ENCODE results near the gene SLCO3A1.
"Not testable (repeated sequence)": the region's sequence is repeated elsewhere in the genome, so short reads cannot be mapped to it uniquely, and the experiment has no call there.

Gene SLCO3A1

GRCh38 chr15:92162657-92163056 lies 309.1 kb downstream of the SLCO3A1 start:
- no peak for DNase-seq (ENCODE audit: low read depth)

DNA sequence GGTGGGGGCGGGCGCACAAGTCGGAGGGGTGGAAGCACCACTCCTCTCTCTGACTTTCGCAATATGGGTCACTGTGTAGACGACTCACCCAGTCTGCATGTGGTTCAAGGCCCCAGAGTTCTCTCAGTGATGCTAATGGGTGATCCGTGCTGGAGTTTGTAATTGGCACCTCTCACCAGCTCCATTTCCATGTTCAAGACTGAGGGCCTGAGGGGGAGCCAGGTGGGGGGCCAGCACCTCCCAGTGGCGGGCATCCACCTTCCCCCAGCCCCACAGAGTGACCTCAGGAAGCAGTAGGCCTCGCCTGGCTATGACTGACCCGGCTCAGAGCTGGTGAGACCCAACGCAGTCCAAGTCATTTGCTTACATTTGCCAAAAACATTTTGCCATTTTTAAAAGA lies 310.1 kb downstream of the SLCO3A1 start:
- DNase-seq (ENCODE audit: low read depth): no peak

DNA sequence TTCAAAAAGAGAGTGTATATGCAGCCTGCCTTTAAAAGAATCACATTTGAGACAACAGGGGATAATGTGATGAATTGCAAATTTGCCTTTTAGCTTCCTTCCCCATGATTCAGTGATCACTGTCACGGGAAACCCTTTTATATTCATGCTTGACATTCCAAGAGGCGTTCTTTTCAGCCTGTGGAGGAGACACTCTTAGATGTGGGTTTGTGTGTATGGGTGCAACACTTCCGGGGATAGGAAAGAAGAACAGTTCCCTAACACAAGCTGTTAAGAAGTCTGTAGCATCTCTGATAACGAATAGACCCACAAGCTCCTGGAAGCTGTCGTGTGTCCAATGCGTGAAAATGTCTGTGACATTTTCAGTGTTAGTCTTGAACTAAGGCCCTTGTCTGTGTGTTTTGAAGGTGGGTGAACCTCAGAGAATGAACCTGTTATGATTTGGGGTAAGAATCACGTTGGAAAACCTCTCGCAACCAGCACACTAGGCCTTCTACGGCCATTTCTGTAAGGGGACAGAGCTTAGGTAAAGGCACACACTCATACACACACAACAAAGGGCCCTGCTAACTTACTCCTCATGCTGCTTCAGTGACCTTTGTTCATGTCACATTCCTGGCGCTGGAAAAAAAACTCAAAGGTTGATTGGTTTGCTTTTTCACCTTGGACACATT lies 311.0 kb downstream of the SLCO3A1 start:
- no peak for DNase-seq (ENCODE audit: low read depth)

DNA sequence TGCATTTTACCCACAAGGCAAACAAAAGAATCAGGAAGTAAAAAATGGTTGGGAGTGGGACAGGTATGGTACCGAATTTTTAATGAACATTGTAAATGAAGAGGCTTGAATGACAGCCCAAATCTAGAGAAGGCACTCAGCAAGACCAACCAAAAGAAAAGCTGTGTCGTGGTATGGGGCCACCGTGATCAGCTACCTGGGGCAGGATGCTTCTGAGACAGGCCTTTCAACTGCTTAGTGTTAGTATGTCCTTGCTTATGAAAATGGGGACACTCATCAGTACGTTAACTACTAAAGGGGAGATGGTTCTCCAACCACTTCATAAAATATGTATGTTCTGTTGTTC lies 311.5 kb downstream of the SLCO3A1 start:
- no peak for DNase-seq (ENCODE audit: low read depth)

DNA sequence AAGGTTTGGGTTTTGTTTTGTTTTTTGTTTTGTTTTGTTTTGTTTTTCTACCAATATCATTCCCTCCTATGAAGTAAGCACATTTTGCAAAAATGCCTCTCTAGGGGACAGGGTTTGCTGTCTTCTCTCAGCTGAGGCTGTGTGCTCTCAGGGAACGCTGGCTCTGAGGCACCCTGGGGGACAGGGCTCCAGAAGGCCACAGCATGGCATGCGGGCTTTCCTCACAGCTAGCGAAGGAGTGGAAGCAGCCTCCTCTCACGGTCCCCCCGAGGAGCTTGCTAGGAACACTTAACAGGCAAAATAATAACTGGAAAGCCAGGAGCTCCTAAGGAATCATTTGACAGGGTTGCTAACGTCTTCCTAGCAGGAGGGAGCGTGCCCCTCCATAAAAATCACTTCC lies 312.5 kb downstream of the SLCO3A1 start:
- no peak for DNase-seq (ENCODE audit: low read depth)

GRCh38 chr15:92166751-92167405 lies 313.4 kb downstream of the SLCO3A1 start:
- no peak for DNase-seq (ENCODE audit: low read depth)

GRCh38 chr15:92167451-92167850 lies 313.9 kb downstream of the SLCO3A1 start:
- no peak for DNase-seq (ENCODE audit: low read depth)

DNA sequence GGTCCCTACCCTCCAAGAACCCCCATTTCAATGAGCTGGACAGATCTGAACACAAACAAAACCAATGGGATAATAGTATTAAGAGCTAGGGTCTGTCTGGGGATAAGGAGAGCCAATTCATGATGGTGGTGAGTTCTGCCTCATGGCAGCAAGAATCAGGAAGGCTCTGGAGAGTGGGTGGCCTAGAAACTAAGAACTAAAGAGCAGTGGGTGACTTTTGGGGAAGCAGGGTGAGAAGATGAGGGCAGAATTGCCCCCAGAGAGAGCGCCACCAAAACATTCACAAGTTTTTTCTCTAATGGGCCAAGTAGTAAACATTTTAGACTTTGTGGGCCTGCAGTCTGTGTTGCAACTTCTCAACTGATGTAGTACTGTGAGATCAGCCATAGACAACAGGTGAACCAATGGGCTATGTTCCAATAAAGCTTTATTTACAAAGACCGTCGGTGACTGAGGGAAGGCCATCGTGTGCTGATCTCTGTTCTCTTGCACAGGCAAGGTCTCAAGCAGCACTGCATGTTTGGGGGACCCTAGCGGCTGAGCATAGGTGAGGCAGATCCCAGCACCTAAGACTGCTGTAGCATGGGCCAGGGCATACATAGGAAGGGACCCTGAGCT lies 314.7 kb downstream of the SLCO3A1 start:
- DNase-seq (ENCODE audit: low read depth): no peak

GRCh38 chr15:92170897-92171296 lies 317.4 kb downstream of the SLCO3A1 start:
- no peak for DNase-seq (ENCODE audit: low read depth)

- DNase-seq (ENCODE audit: low read depth): no peak
Observed at GRCh38 chr15:92178911-92179310, 325.4 kb downstream of the SLCO3A1 start.

GRCh38 chr15:92184142-92184541 lies 330.6 kb downstream of the SLCO3A1 start:
- no peak for DNase-seq (ENCODE audit: low read depth)

- no peak for DNase-seq (ENCODE audit: low read depth)
Observed at GRCh38 chr15:92184679-92185230, 331.2 kb downstream of the SLCO3A1 start.

GRCh38 chr15:92187975-92188374 lies 334.5 kb downstream of the SLCO3A1 start:
- DNase-seq (ENCODE audit: low read depth): no peak

- DNase-seq (ENCODE audit: low read depth): no peak
Observed at GRCh38 chr15:92189166-92189565, 335.7 kb downstream of the SLCO3A1 start.

- no peak for DNase-seq (ENCODE audit: low read depth)
Observed at GRCh38 chr15:92195241-92195640, 341.7 kb downstream of the SLCO3A1 start.

DNA sequence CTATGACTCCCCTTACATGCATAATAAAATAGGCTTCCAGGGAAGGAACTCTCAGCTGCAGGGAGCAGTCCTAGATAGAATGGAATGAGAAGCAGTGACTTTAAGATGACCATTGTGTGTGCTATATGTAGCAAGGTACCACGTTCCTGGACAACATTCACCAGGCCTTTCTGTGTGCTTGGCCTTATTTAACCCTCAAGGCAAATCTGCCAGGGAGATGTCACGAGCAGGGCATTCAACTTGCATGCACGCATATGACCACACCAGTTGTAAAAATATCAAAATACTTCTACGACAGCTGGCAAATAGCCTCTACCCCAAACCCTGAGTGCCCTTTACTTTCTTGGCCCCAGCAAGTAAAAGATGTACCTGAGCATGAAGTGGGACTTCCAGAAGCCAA lies 342.8 kb downstream of the SLCO3A1 start:
- no peak for DNase-seq (ENCODE audit: low read depth)

DNA sequence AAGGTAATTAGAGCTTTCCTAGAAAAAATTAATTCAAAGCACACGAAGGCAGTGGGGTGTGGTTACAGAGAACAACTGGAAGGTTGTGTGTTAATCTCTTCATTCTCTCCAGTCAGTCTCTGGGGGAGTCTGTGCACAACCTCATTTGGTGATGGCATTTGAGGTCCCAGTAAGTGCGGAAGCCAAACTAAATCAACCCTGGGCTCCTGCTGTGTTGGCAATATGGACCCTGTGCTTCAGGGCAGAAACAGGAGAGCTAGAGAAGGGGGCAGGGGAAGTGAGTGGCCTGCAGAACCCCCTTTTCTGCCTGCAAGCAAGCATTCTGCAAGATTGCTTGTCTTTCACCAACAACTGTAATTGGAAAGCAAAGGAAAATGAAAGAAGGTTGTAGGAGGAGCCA lies 344.2 kb downstream of the SLCO3A1 start:
- no peak for DNase-seq (ENCODE audit: low read depth)

DNA sequence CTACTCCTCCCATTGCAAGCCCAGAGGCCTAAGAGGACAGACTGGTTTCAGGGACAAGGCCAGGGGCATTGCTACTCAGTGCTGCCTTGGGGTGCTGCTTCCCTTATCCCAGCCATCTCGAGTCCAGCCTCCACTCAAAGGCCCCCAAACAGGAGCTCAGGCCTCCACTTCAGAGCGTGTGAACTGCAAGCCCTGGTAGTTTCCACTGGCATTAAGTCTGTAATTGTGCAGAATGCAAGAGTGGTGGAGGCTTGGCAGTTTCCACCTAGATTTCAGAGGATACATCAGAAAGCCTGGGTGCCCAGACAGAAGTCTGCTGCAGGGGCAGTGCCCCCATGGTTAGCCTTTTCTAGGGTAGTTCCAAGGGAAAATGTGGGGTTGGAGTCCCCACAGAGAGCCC lies 347.4 kb downstream of the SLCO3A1 start:
- DNase-seq (ENCODE audit: low read depth): no peak

DNA sequence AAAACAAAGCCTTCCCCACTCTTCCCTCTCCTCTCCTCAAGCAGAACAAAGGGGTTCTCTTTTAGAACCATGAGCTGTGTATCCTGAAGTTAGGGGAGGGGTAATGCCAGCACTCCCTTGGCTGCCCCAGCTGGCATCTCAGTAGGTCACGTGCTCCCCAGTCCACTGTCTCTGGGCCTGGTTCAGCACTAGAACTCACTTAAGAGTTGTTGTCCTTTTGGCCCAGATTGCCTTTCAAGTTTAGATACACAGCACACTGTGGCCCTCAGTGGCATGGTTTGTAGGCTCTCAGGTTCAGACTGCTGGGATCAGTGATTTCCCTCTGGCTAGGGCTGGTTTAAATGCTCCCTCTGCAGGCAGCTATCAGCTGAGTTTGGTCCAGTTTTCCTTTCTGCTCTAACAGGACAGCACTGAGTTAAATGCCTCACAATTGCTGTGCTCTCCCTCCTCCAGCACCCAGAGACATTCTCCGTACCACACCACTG lies 351.8 kb downstream of the SLCO3A1 start:
- DNase-seq (ENCODE audit: low read depth): no peak

DNA sequence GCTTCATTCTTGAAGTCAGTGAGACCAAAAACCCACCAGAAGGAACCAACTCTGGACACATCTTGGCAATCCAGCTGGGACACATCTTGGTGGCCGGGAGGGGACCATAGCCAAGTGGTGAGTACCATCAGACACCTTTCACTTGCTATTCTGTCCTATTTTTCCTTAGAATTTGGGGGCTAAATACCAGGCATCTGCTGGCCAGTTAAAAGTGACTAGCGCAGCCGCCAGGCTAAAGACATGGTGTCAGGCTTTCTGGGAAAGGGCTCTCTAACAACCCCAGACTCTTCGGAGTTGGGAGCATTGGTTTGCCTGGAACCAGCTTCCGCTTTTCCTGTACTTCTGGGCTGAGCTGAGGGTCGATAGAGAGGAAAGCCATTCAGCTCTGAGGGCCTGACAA lies 354.1 kb downstream of the SLCO3A1 start:
- DNase-seq (ENCODE audit: low read depth): not testable (repeated sequence)
